ENCODE data around the gene TTC22. TPM values are rescaled to one million over a fixed set of nuclear protein-coding genes. Genes with fewer than 3 reads are reported as not detected.

The TTC22 gene
- total and polyA plus RNA-seq, 4 donors = 0.20 to 3.9 (median 0.27) TPM; not detected in 1

DNA sequence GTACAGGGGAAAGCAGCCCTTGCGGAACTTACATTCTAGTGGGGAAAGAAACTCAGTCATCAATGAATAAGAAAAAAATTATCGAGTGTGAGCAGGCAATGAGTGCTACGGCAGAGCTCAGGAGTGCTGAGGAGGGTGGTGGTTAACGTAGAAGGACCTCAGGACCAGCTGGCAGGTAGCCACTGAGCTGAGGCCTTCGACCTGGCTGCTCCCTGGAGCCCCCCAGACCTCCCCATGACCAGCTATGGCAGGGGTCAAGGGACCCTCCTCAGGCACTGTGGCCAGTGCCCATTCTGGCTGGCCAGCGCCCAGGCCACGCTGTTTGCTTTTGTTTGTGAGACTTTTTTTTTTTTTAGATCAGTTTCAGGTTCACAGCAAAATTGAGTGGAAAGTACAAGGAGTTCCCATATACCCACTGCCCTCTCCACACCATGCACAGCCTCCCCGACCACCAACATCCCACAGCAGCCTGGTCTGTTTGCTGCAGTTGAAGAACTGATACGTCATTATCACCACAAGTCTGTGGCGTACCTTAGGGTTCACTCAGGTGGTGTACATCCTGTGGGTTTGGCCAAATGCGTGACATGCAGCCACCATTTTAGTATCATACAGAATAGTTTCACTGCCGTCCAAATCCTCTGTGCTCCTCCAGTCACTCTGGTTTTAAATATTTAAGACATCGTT lies 11.8 kb upstream of the TTC22 start:
- Histone ChIP-seq H3K27ac (ENCODE audit: low read depth in 1 of 2, low read length in 2 of 2) (no peak overlapping the region), H3K9me3 (ENCODE audit: control insufficient read depth, low read length) (no peaks in the 10 kb centered on the region), H3K4me3 (ENCODE audit: low read length in 2 of 2) (no peak overlapping the region), H3K36me3 (ENCODE audit: control insufficient read depth in 1 of 2, insufficient read depth in 2 of 2, low read length in 1 of 2) (no peaks in the 10 kb centered on the region), H3K27me3 (ENCODE audit: control insufficient read depth in 1 of 2, insufficient read depth in 2 of 2, low read length in 1 of 2) (no peaks in the 10 kb centered on the region), H3K4me1 (ENCODE audit: control insufficient read depth in 1 of 2, insufficient read depth in 2 of 2, low read length in 2 of 2) (no peaks in the 10 kb centered on the region)
- DNase-seq = no peak
- intact Hi-C loops (cut with DNase I) = loop anchor here (5.0 to 10.0 kb wide), 3 partner anchors 318 to 738 kb away; no protein-coding TSS in a partner anchor
- no peak for ATAC-seq (ENCODE audit: low FRiP score)
- 81% methylated on average over 13 of the region's 13 CpGs for WGBS, 2 donors

GRCh38 chr1:54811739-54812655 lies 10.9 kb upstream of the TTC22 start:
- H3K27me3 ChIP-seq (ENCODE audit: control insufficient read depth in 1 of 2, insufficient read depth in 2 of 2, low read length in 1 of 2) = no peaks in the 10 kb centered on the region
- no peaks in the 10 kb centered on the region for H3K9me3 ChIP-seq (ENCODE audit: control insufficient read depth, low read length)
- 81 to 85% methylated on average over 16 to 18 of the region's 18 CpGs for WGBS, 2 donors
- H3K4me3 ChIP-seq (ENCODE audit: low read length in 2 of 2) = no peak overlapping the region
- intact Hi-C loops (cut with DNase I) = loop anchor here (2.0 to 10.0 kb wide), 5 partner anchors 317 to 741 kb away; no protein-coding TSS in a partner anchor
- ATAC-seq (ENCODE audit: low FRiP score) (no peak), DNase-seq (no peak)
- H3K27ac ChIP-seq (ENCODE audit: low read depth in 1 of 2, low read length in 2 of 2) = no peak overlapping the region
- no peaks in the 10 kb centered on the region for H3K4me1 ChIP-seq (ENCODE audit: control insufficient read depth in 1 of 2, insufficient read depth in 2 of 2, low read length in 2 of 2)
- H3K36me3 ChIP-seq (ENCODE audit: control insufficient read depth in 1 of 2, insufficient read depth in 2 of 2, low read length in 1 of 2) = no peaks in the 10 kb centered on the region

GRCh38 chr1:54811066-54811465 lies 9.9 kb upstream of the TTC22 start:
- Histone ChIP-seq H3K27ac (ENCODE audit: low read depth in 1 of 2, low read length in 2 of 2) (no peak overlapping the region), H3K9me3 (ENCODE audit: control insufficient read depth, low read length) (no peaks in the 10 kb centered on the region), H3K36me3 (ENCODE audit: control insufficient read depth in 1 of 2, insufficient read depth in 2 of 2, low read length in 1 of 2) (no peaks in the 10 kb centered on the region), H3K4me3 (ENCODE audit: low read length in 2 of 2) (no peak overlapping the region), H3K27me3 (ENCODE audit: control insufficient read depth in 1 of 2, insufficient read depth in 2 of 2, low read length in 1 of 2) (no peaks in the 10 kb centered on the region), H3K4me1 (ENCODE audit: control insufficient read depth in 1 of 2, insufficient read depth in 2 of 2, low read length in 2 of 2) (no peaks in the 10 kb centered on the region)
- 80 to 89% methylated on average over 5 of the region's 5 CpGs for WGBS, 2 donors
- no peak for ATAC-seq (ENCODE audit: low FRiP score)
- no peak for DNase-seq
- intact Hi-C loops (cut with DNase I) = loop anchor here (2.0 to 10.0 kb wide), 5 partner anchors 316 to 740 kb away; no protein-coding TSS in a partner anchor

DNA sequence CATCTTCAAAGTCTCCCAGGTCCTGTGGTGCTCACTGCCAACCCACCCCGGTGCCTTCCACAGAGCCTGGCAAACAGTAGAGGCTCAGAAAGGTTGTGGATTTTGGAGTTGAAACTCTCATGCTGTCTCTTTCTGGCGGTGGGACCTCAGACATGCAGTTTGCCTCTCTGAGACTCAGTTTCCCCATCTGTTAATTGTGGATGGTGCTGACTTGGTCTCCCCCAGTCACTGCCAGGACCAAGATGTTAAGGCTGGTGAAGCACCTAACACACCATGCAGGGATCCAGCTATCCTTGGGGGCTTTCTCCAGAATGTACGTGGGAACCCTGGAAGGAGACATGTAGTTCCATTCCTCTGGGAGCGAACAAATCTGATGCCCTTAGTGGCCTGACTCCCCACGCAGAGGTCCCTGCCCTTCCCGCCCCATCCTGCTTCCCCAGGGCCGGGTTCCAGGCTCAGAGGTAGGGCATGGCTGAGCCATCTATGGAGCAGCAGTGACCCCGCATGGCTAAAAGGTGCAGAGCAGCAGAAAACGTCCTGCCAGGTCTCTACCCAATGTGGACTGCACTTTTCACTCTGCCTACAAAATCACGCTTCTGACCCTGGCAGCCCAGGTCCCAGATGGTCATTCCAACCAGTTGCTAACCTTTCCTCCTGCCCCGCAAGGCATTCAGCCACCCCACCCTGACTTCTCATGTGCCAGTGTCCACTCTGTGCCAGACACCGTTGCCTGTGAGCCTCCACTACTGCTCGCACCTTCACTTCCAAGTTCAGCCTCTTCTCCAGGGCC lies 9.2 kb upstream of the TTC22 start:
- no peaks in the 10 kb centered on the region for H3K9me3 ChIP-seq (ENCODE audit: control insufficient read depth, low read length)
- DNase-seq = peak in 1 of 2 donors; percentile 86
- H3K4me3 ChIP-seq (ENCODE audit: low read length in 2 of 2) = no peak overlapping the region
- no peak overlapping the region for H3K27ac ChIP-seq (ENCODE audit: low read depth in 1 of 2, low read length in 2 of 2)
- no peaks in the 10 kb centered on the region for H3K27me3 ChIP-seq (ENCODE audit: control insufficient read depth in 1 of 2, insufficient read depth in 2 of 2, low read length in 1 of 2)
- no peaks in the 10 kb centered on the region for H3K36me3 ChIP-seq (ENCODE audit: control insufficient read depth in 1 of 2, insufficient read depth in 2 of 2, low read length in 1 of 2)
- intact Hi-C loops (cut with DNase I) = loop anchor here (2.0 to 10.0 kb wide), 5 partner anchors 316 to 740 kb away; no protein-coding TSS in a partner anchor
- 24 to 28% methylated on average over 13 of the region's 13 CpGs for WGBS, 2 donors
- peak; percentile 73 for ATAC-seq (ENCODE audit: low FRiP score)
- H3K4me1 ChIP-seq (ENCODE audit: control insufficient read depth in 1 of 2, insufficient read depth in 2 of 2, low read length in 2 of 2) = no peaks in the 10 kb centered on the region

DNA sequence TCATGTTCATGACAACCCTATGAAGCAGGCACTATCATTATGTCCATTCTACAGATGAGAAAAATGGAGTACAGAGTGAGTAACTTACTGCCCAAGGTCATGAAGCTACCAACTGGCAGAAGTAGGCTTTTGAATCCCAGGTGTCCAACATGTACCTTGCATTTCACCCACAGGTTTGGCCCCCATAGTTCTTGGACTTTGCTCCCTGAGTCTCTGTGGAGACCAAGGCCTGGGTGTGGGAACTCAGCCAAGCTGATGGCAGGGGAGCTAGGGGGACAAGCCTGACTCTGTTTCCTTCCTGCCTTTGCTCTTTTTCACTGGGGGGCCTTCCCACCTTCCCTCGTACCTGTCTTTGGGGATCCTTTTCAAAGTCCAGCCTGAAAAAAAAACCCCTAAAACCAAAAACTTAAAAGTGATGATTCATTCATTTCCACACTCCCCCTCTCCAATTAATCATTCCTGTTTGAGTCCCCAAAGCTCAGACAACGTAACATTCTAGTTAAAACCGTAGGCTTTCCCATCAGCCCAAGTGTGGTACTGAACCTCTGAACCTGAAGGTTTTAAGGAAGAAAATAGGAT lies 8.5 kb upstream of the TTC22 start:
- DNase-seq = no peak
- Histone ChIP-seq H3K27ac (ENCODE audit: low read depth in 1 of 2, low read length in 2 of 2) (no peak overlapping the region), H3K4me3 (ENCODE audit: low read length in 2 of 2) (no peak overlapping the region), H3K36me3 (ENCODE audit: control insufficient read depth in 1 of 2, insufficient read depth in 2 of 2, low read length in 1 of 2) (no peaks in the 10 kb centered on the region), H3K4me1 (ENCODE audit: control insufficient read depth in 1 of 2, insufficient read depth in 2 of 2, low read length in 2 of 2) (no peaks in the 10 kb centered on the region), H3K9me3 (ENCODE audit: control insufficient read depth, low read length) (no peaks in the 10 kb centered on the region), H3K27me3 (ENCODE audit: control insufficient read depth in 1 of 2, insufficient read depth in 2 of 2, low read length in 1 of 2) (no peaks in the 10 kb centered on the region)
- intact Hi-C loops (cut with DNase I) = loop anchor here (2.0 to 10.0 kb wide), 5 partner anchors 315 to 739 kb away; no protein-coding TSS in a partner anchor
- WGBS, 2 donors = 60 to 62% methylated on average over 3 of the region's 3 CpGs
- no peak for ATAC-seq (ENCODE audit: low FRiP score)

GRCh38 chr1:54808443-54809207 lies 7.5 kb upstream of the TTC22 start:
- intact Hi-C loops (cut with DNase I) = no loop called here
- Histone ChIP-seq H3K4me1 (ENCODE audit: control insufficient read depth in 1 of 2, insufficient read depth in 2 of 2, low read length in 2 of 2) (no peaks in the 10 kb centered on the region), H3K36me3 (ENCODE audit: control insufficient read depth in 1 of 2, insufficient read depth in 2 of 2, low read length in 1 of 2) (no peaks in the 10 kb centered on the region), H3K27me3 (ENCODE audit: control insufficient read depth in 1 of 2, insufficient read depth in 2 of 2, low read length in 1 of 2) (no peaks in the 10 kb centered on the region), H3K27ac (ENCODE audit: low read depth in 1 of 2, low read length in 2 of 2) (no peak overlapping the region), H3K9me3 (ENCODE audit: control insufficient read depth, low read length) (no peaks in the 10 kb centered on the region), H3K4me3 (ENCODE audit: low read length in 2 of 2) (no peak overlapping the region)
- no peak for DNase-seq
- no peak for ATAC-seq (ENCODE audit: low FRiP score)
- WGBS, 2 donors = 79 to 88% methylated on average over 12 of the region's 12 CpGs

DNA sequence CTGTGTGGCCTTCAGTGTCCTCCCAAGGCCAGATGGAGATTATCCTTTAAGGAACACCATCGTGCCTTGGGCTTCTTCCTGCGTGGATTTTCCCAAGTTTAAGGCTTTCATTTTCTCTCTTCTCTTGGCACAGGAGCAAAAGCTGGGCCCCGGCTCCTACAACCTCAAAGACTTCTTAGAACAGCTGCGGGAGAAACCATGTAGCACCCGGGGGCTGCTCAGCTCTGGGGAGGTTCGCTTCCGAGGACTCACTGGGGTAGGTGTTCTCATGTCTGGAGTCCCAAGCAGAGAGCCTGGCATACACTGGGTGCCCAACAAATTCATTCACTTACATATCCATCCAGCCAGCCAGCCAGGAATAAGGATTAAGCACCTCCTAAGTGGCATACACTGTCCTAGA lies 6.6 kb upstream of the TTC22 start:
- 92 to 95% methylated on average over 7 of the region's 7 CpGs for WGBS, 2 donors
- no peaks in the 10 kb centered on the region for H3K27me3 ChIP-seq (ENCODE audit: control insufficient read depth in 1 of 2, insufficient read depth in 2 of 2, low read length in 1 of 2)
- no peaks in the 10 kb centered on the region for H3K9me3 ChIP-seq (ENCODE audit: control insufficient read depth, low read length)
- ATAC-seq (ENCODE audit: low FRiP score) (no peak), DNase-seq (no peak)
- no peak overlapping the region for H3K4me3 ChIP-seq (ENCODE audit: low read length in 2 of 2)
- H3K36me3 ChIP-seq (ENCODE audit: control insufficient read depth in 1 of 2, insufficient read depth in 2 of 2, low read length in 1 of 2) = no peaks in the 10 kb centered on the region
- H3K4me1 ChIP-seq (ENCODE audit: control insufficient read depth in 1 of 2, insufficient read depth in 2 of 2, low read length in 2 of 2) = no peaks in the 10 kb centered on the region
- H3K27ac ChIP-seq (ENCODE audit: low read depth in 1 of 2, low read length in 2 of 2) = no peak overlapping the region
- intact Hi-C loops (cut with DNase I) = no loop called here
